Cardiac muscle cell (in vitro differentiated cells and primary cell): ENCODE data around the gene LUZP1. TPM values are rescaled to one million over a fixed set of nuclear protein-coding genes. Genes with fewer than 3 reads are reported as not detected.

ENCODE experiments used
- DNase-seq, 2 donors: peaks; one replicate each; pipeline versions ENCODE4 v3.0.0 to v3.0.0-alpha.2; 2010 to 2017; ENCODE audit warnings: low read depth in 1 of 2, low spot score in 1 of 2
- H3K27ac ChIP-seq: fragments of 200-600 bp; sonication (generic); 2 replicates; pipeline ENCODE4 v1.5.1; 2016
- H3K27me3 ChIP-seq: fragments of 200-600 bp; sonication (generic); 2 replicates; pipeline ENCODE4 v1.6.0; 2016; ENCODE audit warnings: control low read depth
- H3K36me3 ChIP-seq: fragments of 200-600 bp; sonication (generic); 2 replicates; pipeline ENCODE4 v1.5.1; 2016; ENCODE audit warnings: control low read depth
- H3K4me1 ChIP-seq: fragments of 200-600 bp; sonication (generic); 2 replicates; pipeline ENCODE4 v1.8.1; 2017; ENCODE audit warnings: low read depth, mild to moderate bottlenecking, mixed run types
- H3K4me3 ChIP-seq: fragments of 200-600 bp; sonication (generic); 2 replicates; pipeline ENCODE4 v1.5.1; 2016; ENCODE audit warnings: mild to moderate bottlenecking
- H3K9me3 ChIP-seq: fragments of 200-600 bp; sonication (generic); 2 replicates; pipeline ENCODE4 v1.5.1; 2017; ENCODE audit warnings: low read depth, mild to moderate bottlenecking, control low read depth
- CTCF ChIP-seq: IDR thresholded peaks from 2 replicates; pipeline ENCODE4 v1.5.1; 2012; ENCODE audit warnings: low read depth, mild to moderate bottlenecking, low read length
- polyA plus RNA-seq: library from polyadenylated mRNA; unstranded; fragments of >200 nt; fragmentation: Nextera tagmentation; extraction: Ambion mirVana; gene quantifications from 2 replicates; pipeline ENCODE4 v1.2.1, GENCODE V29; 2016
- total RNA-seq: library from RNA; depleted of rRNA; stranded (reverse); fragments of >200 nt; gene quantifications from 2 replicates; pipeline ENCODE4 v1.2.3, GENCODE V29; 2016

Gene LUZP1
- total and polyA plus RNA-seq, 2 experiments from 2014 or later = 26.6 to 35.2 TPM

- Histone ChIP-seq H3K4me1 (peaks cover 16% of the 10 kb centered on the region), H3K36me3 (no peaks in the 10 kb centered on the region), H3K9me3 (no peaks in the 10 kb centered on the region), H3K4me3 (no peak overlapping the region), H3K27me3 (no peaks in the 10 kb centered on the region), H3K27ac (no peak overlapping the region)
- DNase-seq = no peak
- TF ChIP-seq CTCF = no peak
Measured at GRCh38 chr1:23148084-23148483, 20.6 kb downstream of the LUZP1 start.

- H3K9me3 ChIP-seq = no peaks in the 10 kb centered on the region
- DNase-seq = no peak
Measured at GRCh38 chr1:23140940-23141596, 27.6 kb downstream of the LUZP1 start.

GRCh38 chr1:23135268-23135667 lies 33.4 kb downstream of the LUZP1 start:
- TF ChIP-seq CTCF = no peak
- Histone ChIP-seq H3K27ac (no peak overlapping the region), H3K36me3 (no peaks in the 10 kb centered on the region), H3K9me3 (no peaks in the 10 kb centered on the region), H3K27me3 (no peaks in the 10 kb centered on the region), H3K4me3 (no peak overlapping the region), H3K4me1 (no peaks in the 10 kb centered on the region)
- no peak for DNase-seq

More at GRCh38 chr1:23140940-23141596, 27.6 kb downstream of the LUZP1 start:
- H3K27me3 ChIP-seq = no peaks in the 10 kb centered on the region
- H3K4me1 ChIP-seq = peaks cover 10% of the 10 kb centered on the region
- no peak for TF ChIP-seq CTCF
- no peaks in the 10 kb centered on the region for H3K36me3 ChIP-seq
- no peak overlapping the region for H3K27ac ChIP-seq
- H3K4me3 ChIP-seq = no peak overlapping the region

- H3K27me3 ChIP-seq = no peaks in the 10 kb centered on the region
- H3K9me3 ChIP-seq = no peaks in the 10 kb centered on the region
- no peak for TF ChIP-seq CTCF
- no peak overlapping the region for H3K27ac ChIP-seq
- H3K4me1 ChIP-seq = no peaks in the 10 kb centered on the region
- H3K36me3 ChIP-seq = no peaks in the 10 kb centered on the region
- no peak overlapping the region for H3K4me3 ChIP-seq
- no peak for DNase-seq
Measured at GRCh38 chr1:23134055-23134454, 34.6 kb downstream of the LUZP1 start.

- Histone ChIP-seq H3K36me3 (no peaks in the 10 kb centered on the region), H3K4me3 (no peak overlapping the region), H3K9me3 (no peaks in the 10 kb centered on the region), H3K27ac (no peak overlapping the region), H3K4me1 (no peaks in the 10 kb centered on the region), H3K27me3 (no peaks in the 10 kb centered on the region)
- TF ChIP-seq CTCF = no peak
- no peak for DNase-seq
Measured at GRCh38 chr1:23133587-23133986, 35.1 kb downstream of the LUZP1 start.
